C4-2B (cell line): ENCODE results near the gene CA5A.

ENCODE experiments used
- ZFX ChIP-seq: fragments of 450-650 bp; IDR thresholded peaks from 2 replicates; pipeline ENCODE4 v1.6.1; 2017
- TF ChIP-seq, protein P1 (sequence below): fragments of 450-650 bp; conservative IDR thresholded peaks from 2 replicates; pipeline ENCODE4 v1.5.1; 2017; ENCODE audit warnings: mild to moderate bottlenecking

DNA sequence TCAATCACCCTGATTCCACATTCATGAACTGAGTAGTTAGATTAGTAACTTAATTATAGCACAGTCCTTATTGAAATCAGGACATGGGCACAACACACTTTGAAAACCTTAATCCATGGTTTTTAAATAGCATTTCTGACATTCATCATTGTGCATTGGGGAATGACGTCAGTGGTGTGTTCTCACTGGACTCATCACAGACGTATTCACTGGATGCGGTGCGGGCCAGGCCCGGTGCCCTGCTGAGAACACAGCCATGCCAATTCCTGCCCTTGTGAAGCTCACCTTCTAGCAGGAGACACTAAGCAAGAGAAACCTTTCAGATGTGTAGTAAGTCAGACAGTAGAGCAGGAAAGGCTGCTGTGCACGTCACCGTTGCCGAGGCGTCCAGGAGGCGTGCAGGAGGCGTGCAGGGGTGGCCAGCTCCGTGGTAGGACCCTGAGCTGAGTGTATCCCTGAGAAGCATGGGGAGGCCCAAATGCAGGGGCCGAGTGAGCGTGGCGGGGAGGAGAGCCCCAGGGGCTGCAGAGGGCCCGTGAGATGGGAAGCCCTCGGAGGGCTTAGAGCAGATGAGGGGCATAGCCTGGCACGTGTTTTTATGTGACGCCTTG lies 27.8 kb upstream of the CA5A start:
- TF ChIP-seq, protein P1, sequence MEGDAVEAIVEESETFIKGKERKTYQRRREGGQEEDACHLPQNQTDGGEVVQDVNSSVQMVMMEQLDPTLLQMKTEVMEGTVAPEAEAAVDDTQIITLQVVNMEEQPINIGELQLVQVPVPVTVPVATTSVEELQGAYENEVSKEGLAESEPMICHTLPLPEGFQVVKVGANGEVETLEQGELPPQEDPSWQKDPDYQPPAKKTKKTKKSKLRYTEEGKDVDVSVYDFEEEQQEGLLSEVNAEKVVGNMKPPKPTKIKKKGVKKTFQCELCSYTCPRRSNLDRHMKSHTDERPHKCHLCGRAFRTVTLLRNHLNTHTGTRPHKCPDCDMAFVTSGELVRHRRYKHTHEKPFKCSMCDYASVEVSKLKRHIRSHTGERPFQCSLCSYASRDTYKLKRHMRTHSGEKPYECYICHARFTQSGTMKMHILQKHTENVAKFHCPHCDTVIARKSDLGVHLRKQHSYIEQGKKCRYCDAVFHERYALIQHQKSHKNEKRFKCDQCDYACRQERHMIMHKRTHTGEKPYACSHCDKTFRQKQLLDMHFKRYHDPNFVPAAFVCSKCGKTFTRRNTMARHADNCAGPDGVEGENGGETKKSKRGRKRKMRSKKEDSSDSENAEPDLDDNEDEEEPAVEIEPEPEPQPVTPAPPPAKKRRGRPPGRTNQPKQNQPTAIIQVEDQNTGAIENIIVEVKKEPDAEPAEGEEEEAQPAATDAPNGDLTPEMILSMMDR = no peak
- TF ChIP-seq ZFX = no peak
